HG02885 (cell line): ENCODE results near the gene FAM20C.

Experiments used
- ATAC-seq: cut with Tn5 transposase; IDR thresholded peaks from one replicate; pipeline ENCODE4 v1.9.1; 2021; ENCODE audit warnings: mild to moderate bottlenecking; ENCODE audit not compliant: unreplicated experiment, poor library complexity

The FAM20C gene

DNA sequence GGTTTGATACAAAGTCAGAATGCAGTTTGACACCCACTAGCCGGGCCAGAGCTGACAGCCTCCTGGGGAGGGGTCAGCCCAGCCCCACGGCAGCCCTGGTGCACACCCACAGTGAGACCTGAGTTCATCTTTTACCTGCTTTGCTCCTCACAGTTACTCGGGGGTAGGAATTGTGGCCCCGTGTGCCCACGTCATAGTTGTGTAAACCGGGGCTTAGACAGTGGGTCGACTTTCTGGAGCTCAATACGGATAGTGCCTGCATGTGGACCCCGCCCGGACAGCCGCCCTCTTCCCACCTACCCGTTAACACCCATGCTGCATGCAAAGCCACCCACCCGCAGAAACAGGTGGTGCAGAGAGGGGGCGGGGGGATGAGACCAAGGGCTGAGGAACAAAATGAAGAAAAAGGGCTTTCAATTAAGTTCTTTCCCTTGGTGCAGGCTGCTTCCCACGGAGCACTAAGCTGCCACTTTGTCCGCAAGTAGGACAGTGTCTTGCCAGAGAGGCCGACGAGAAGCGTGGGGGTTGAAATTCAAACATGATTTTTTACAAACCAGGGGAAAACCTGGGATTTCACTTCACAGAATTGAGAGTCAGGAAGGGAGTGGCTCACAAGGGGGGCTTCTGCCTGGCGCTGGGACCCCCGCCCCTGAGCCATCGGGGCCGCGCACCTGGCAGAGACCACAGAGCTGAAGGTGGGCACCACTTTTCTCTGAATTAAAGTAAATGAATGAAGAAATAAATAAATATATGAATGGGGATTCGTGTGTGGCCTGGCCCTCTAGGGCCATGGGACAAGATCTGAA is 73.0 kb downstream of the FAM20C start:
- no peak for ATAC-seq

DNA sequence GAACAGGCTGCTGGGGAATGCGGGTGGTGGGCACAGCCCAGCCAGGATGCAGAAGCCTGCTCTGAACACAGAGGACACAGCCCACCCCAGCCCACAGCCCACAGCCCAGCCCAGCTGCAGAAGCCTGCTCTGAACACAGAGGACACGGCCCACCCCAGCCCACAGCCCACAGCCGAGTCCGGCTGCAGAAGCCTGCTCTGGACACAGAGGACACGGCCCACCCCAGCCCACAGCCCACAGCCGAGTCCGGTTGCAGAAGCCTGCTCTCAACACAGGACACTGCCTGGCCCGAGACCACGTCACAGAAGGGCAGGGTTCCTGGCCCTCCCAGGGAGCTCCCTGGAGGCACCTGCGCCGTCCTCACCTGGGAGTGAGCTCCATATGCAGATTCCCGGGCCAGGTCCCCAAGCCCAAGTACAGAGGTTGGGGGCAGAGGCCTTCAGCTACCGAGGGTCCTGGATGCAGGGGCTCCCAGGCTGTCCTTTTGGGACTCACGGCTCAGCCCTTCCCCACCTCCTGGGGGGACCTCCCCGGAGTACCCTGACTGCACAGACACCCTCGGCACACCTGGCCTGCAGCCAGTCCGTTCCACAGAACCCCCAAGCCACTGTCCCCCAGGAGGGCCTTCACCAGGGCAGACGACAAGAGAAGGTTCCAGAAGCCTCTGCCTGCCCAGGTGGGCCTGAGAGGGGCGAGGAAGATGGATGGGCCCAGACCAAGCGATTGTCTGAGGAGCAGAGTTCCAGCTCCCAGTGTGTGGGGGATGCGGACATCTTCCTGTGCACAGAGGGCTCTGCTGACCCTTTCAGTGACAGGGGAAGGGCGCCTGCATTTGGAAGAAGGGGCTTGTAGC is 73.9 kb downstream of the FAM20C start:
- no peak for ATAC-seq

DNA sequence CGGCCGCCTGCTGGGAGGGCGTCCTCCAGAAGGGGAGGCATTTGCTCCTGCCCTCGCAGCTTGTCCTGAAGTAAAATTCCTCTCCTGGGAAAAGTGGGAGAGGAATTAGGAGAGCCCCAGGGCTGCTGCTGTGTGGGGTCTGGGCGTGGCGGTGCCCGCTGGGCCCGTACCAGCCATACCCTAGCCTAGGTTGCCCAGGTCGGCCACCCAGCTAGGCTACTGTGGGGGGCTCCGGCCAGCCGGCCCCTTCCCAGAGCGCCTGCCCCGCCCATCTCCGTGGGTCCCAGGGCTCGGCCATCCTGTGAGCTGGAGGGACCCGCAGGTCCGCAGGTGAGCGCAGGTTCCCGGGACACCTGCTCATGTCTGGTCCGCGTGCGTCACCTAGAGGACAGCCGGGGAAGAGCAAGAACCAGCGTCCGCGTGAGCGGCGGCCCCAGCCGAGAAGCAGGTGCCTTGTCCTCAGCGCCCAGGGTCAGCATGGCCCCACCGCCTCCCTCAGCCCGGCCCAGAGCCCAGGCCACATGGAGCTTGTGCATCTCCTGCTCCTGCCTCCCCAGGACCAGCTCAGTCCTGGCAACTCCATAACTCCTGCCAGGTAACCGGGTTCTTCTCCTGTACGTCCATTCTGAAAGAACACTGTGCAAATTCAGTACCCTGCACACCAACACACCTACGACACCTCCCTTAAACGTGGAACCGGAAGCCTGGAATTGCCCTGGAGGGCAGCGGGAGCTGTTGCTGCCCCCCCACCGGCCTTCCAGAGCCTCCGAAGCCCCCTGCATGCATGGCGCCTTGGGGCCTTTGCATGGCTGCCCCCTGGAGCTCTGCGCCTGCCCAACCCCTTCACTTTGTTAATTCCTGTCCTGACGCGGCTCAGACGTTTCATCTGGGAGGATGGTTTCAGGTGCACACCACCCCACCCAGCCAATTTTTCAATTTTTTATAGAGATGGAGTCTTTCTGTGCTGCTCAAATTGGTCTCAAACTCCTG is 74.8 kb downstream of the FAM20C start:
- no peak for ATAC-seq

DNA sequence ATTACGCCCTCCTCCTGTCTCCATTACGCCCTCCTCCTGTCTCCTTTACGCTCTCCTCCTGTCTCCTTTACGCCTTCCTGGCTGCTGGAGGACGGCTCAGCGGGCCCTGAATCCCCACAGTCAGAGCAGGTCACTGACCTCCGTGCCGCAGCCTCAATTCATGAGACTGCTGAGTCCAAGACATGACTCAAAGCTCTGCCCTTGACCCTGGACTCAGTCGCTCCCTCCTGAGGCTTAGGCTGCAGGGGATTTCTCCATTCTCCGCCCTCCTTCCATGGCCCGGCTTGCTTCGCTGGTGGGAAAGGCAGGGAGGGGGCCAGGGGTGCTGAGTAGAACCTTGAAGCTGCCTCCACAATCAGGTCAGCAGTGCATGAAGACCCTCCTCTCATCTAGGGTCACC is 76.6 kb downstream of the FAM20C start:
- no peak for ATAC-seq

GRCh38 chr7:269721-270120 is 77.3 kb downstream of the FAM20C start:
- ATAC-seq = no peak

GRCh38 chr7:270351-270983 is 78.1 kb downstream of the FAM20C start:
- ATAC-seq = no peak

DNA sequence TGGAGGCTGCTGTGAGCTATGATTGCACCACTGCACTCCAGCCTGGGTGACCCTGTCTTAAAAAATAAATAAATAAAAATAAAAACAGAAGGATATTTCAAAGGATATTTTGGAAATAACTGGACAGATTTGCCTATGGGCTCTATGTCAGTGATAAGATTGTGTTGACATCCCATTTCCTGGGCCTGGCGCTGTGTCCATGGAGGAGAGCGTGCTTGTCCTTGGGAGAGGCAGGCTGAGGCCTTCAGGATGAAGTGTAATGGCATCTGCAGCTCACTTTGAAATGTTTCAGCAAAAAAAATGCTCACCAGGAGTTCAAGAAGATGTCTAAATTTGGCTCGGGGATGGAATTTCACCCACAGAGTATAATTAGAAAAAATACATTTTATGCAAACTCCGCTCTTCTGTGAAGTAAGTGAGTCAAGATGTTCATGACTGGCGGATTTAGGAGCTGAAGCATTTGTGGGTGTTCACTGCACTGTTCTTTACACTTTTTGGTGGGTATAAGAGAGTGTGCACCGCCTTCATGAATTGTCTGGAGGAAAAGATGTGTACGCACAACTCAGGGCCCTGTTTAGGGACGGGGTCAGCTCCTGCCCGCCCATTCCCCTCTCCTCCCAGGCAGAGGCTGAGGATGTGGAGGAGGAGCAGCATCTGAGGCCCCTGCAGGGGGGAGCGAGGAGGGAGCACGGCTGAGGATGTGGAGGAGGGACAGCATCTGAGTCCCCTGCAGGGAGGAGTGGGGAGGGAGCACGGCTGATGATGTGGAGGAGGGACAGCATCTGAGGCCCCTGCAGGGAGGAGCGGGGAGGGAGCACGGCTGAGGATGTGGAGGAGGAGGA is 79.1 kb downstream of the FAM20C start:
- ATAC-seq = no peak

DNA sequence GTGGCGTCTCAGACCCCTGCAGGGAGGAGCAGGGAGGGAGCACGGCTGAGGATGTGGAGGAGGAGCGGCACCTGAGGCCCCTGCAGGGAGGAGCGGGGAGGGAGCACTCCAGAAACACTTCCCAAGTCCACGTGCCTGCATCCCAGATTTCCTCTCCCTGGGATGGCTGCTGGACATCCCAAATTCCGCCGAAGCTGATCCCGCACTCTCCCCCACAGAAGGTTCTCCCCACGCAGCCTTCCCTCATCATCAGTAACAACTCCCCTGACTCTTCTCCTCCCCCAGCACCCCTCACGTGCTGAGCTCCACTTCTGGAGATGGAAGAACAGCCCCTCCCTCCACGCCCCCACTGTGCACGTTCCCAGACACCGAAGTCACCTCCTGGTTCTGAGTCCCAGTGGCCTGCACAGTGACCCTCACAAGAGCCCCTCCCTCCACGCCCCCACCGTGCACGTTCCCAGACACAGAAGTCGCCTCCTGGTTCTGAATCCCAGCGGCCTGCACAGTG is 79.8 kb downstream of the FAM20C start:
- ATAC-seq = no peak

DNA sequence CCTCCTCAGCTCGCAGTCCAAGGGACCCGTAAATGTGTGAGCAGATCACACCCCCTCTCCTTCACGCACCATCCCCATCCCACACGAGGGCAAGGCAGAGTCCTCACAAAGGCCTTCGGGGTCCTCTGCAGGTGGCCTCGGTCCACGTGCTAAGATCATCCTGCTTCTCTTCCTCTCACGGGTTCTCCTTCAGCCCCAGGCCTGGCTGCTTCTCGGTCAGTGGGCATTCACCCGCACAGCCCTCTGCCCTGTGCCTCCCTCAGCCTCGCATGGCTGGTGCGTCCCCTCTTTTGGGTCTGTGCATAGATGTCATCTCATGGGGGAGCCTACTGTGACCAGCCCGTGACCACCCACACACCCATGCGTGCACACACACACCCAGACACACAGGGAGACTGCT is 80.3 kb downstream of the FAM20C start:
- no peak for ATAC-seq

DNA sequence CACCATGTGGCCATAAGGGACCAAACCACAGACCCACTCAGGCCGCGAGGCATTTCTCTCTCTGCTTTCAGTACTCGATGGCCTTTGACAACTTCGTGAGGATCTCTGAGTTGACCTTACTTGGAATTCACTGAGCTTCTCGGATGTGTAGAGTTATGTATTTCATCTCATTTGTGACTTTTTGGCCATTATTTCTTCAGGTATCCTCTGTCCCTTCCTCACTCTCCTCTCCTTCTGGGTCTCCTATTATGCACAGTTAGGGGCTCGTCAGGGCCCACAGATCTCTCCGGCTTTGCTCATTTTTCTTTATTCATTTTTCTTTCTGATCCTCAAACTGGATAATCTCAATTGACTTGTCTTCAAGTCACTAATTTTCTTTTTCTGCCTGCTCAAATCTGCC is 81.0 kb downstream of the FAM20C start:
- ATAC-seq = no peak

- no peak for ATAC-seq
Observed at GRCh38 chr7:274266-274665, 81.9 kb downstream of the FAM20C start.

DNA sequence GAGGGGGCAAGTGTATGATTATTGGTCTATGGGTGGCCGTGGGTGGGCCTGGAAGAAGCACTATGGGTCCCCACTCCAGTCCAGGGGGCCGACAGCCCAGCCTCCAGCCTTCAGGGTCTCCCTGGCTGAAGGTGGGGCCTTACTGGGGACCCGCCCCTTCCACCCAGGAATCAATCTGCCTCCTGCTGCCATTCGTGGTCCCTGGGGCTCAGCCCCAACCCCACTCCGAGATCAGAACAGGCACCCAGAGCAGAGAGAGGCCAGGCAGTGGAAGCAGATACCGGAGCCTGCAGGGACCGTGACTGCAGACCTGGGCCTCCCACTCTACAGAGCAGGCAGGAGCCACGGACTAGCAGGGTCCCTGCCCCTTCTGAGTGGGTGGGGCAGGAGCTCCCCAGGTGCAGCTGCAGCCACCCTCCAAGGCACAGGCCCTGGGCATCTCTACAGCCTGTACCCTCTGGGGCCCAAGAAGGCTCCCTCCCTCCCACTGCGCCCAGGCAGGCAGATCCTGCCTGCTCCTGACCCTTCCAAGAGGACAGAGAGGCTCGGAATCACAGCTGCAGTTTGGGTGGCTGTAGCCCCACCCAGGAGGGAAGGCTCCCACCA is 84.0 kb downstream of the FAM20C start:
- no peak for ATAC-seq

GRCh38 chr7:277228-277627 is 84.9 kb downstream of the FAM20C start:
- ATAC-seq = no peak

DNA sequence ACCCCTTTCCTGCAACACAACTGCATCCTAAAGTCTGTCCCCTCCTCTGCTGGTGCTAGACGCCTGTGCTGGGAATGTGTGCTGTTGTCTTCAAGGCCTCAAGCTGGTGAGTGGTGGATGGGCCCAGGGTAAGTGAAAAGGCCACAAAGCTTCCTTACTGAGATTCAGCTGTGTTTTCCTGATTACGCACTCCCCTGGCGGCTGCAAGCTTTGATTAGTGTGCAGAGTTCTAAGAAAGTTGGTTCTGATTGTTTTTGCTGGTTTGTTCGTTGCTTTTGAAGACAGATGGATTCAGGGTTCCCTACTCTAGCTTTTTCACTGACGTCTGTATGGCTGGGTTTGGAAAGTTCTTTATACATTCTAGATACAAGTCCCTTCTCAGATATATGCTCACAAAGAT is 85.7 kb downstream of the FAM20C start:
- ATAC-seq = no peak

- no peak for ATAC-seq
Observed at GRCh38 chr7:279821-280220, 87.5 kb downstream of the FAM20C start.

- ATAC-seq = no peak
Observed at GRCh38 chr7:280461-280860, 88.1 kb downstream of the FAM20C start.

DNA sequence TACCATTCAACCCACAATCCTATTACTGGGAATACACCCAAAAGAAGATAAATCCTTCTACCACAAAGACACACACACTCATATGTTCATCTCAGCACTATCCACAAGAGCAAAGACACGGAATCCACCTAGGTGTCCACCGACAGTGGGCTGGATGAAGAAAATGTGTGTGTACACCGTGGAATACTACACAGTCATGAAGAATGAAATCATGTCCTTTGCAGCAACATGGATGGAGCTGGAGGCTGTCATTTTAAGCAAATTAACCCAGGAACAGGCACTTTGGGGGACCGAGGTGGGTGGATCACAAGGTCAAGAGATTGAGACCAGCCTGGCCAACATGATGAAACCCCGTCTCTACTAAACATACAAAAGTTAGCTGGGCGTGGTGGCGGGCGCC is 89.3 kb downstream of the FAM20C start:
- ATAC-seq = no peak

GRCh38 chr7:282621-283020 is 90.2 kb downstream of the FAM20C start:
- ATAC-seq = no peak
